ENCODE results near the gene RAC3. TPM values are rescaled to one million over a fixed set of nuclear protein-coding genes. Genes with fewer than 3 reads are reported as not detected.

The RAC3 gene
- total and polyA plus RNA-seq, 9 of the 15 experiments (the other 6 are each of a cell fraction or from before 2014, with no cell fraction given) = 0.23 to 292 (median 118) TPM

DNA sequence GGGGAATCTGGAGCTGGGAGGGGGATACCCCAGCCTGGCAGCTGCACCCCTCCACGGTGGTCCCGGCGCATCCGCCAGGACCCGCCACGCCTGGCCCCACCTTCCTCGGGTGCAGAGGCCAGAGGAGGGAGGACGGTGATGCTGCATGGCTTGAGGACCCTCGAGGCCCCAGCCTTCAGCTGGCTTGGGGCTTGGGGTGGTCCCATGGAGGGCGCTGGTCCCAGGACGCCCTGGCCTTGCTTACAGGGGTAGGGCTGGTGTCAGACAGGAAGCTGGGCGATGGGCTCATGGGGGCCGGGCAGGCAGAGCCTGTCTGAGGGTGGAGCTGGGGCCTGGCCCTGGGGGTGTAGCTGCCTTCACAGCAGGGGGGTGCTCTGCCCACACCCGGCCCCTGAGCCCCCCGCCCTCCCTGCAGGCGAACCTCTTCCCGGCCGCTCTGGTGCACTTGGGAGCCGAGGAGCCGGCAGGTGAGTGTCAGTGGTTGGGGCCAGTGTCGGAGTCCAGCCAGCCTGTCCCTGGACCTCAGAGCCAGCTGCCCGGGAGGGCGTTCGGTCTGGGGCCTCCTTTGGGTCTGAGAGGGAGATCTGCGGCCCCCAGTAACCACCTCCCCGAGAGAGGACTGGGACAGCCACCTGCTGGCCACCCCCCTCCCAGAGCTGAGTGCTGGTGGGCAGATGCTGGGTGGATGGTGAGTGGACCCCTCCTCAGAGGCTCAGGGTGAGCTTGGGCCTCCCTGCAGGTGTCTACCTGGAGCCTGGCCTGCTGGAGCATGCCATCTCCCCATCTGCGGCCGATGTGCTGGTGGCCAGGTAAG lies 15.2 kb upstream of the RAC3 start:
- H4K20me1 ChIP-seq (replicated peaks; ENCODE audit: control insufficient read depth, insufficient read depth, low read length) = peaks cover 14% of the 10 kb centered on the region
- intact Hi-C loops (cut with micrococcal nuclease) = no loop called here
- H3K9me3 ChIP-seq (replicated peaks; ENCODE audit: control insufficient read depth, insufficient read depth, low read depth, low read length) = no peaks in the 10 kb centered on the region
- no peak overlapping the region for H2AFZ ChIP-seq (ENCODE audit: low read depth, low read length)
- POLR2A ChIA-PET = interaction anchor here (0.7 to 1.0 kb wide), 2 partner anchors 19 to 73 kb away, joined by 3 to 4 read pairs; no protein-coding TSS in a partner anchor
- H3K9me1 ChIP-seq (ENCODE audit: control insufficient read depth, insufficient read depth, low read length) = no peaks in the 10 kb centered on the region
- H3K4me2 ChIP-seq (ENCODE audit: insufficient read depth, low read length) = no peak overlapping the region
- BruUV-seq (replicated peaks) = no TSS peak
- FAIRE-seq = no peak
- no peak overlapping the region for H3K27ac ChIP-seq (ENCODE audit: extremely low read depth, low read depth, low read length)
- ATAC-seq = no peak
- H3K36me3 ChIP-seq (ENCODE audit: control insufficient read depth, insufficient read depth, low read length) = peaks cover 30% of the 10 kb centered on the region; the same call in 1 of the 3 replicates
- peaks cover 11 to 96% of the 10 kb centered on the region in 2 experiments; a peak in 4 of 5 replicates for H3K4me1 ChIP-seq (replicated peaks in 1 of 2; ENCODE audit: control insufficient read depth in 2 of 2, insufficient read depth in 2 of 2, low read length in 2 of 2)
- no peak overlapping the region for H3K4me3 ChIP-seq
- in situ Hi-C loops (cut with MboI) = no loop called here
- CTCF ChIA-PET (ENCODE audit: low intra/inter-chr PET ratio) = no interaction called here
- peaks cover 13% of the 10 kb centered on the region for H3K79me2 ChIP-seq (ENCODE audit: control insufficient read depth, insufficient read depth, low read length)
- 85% methylated on average over 15 of the region's 28 CpGs for WGBS (ENCODE audit: insufficient coverage, low coverage, missing lambda C conversion rate)
- no peaks in the 10 kb centered on the region for H3K27me3 ChIP-seq (ENCODE audit: control insufficient read depth in 2 of 2, insufficient read depth in 2 of 2, low read length in 2 of 2)
- peak; percentile 15 for TF ChIP-seq RBM22 (IDR thresholded peaks at IDR 0.05; ENCODE audit: low read depth, low read length, poor library complexity, severe bottlenecking)
- no peak for TF ChIP-seq GTF2A2 (tag; IDR thresholded peaks at IDR 0.05)
- TF ChIP-seq POLR2G (IDR thresholded peaks at IDR 0.05; ENCODE audit: low read depth, low read length) = peak; percentile 50
- no peak for TF ChIP-seq CLOCK (CRISPR knock-in tag; IDR thresholded peaks at IDR 0.05; ENCODE audit: borderline replicate concordance)
- no peak for DNase-seq (ENCODE audit: extremely low read depth in 1 of 4, low spot score in 3 of 4)
- H3K9ac ChIP-seq (ENCODE audit: insufficient read depth in 1 of 2, low read depth in 2 of 2, low read length in 2 of 2) = no peak overlapping the region

All from K562 (cell line).